Posterior cingulate gyrus (tissue), 11 donors: ENCODE data around the gene IRF7.

Source experiments
- DNase-seq, 10 donors: peaks; one replicate each; pipeline versions ENCODE4 v3.0.0 to v3.0.0-alpha.2; 2020 to 2021; ENCODE audit warnings: mixed read lengths in 3 of 10
- intact Hi-C: fragments of 100-400 bp; cut with DNase I; formaldehyde crosslinking; loops from one replicate; pipeline ENCODE4 v1.15.1; 2023

The IRF7 gene

GRCh38 chr11:569158-569885 is 46.4 kb downstream of the IRF7 start:
- intact Hi-C loops = no loop called here
- peak in 1 of 10 donors; percentile 72 for DNase-seq

GRCh38 chr11:568306-569157 is 47.2 kb downstream of the IRF7 start:
- intact Hi-C loops = no loop called here
- DNase-seq = peak; percentile 80 to 99 (median 90)

- peak in 1 of 10 donors; percentile 79 for DNase-seq
These were observed 48.0 kb downstream of the IRF7 start for GRCh38 chr11:567629-568292.

GRCh38 chr11:567011-567628 is 48.6 kb downstream of the IRF7 start:
- intact Hi-C loops = no loop called here
- DNase-seq = peak in 1 of 10 donors; percentile 72

More at GRCh38 chr11:567629-568292, 48.0 kb downstream of the IRF7 start:
- intact Hi-C loops = no loop called here

GRCh38 chr11:565921-566509 is 49.7 kb downstream of the IRF7 start:
- intact Hi-C loops = no loop called here
- DNase-seq = peak in 1 of 10 donors; percentile 51

- intact Hi-C loops = no loop called here
- no peak for DNase-seq
These were observed 51.8 kb downstream of the IRF7 start for GRCh38 chr11:563812-564578.

GRCh38 chr11:563066-563811 is 52.5 kb downstream of the IRF7 start:
- peak in 1 of 10 donors; percentile 68 for DNase-seq
- intact Hi-C loops = no loop called here
